IMR-90 (cell line): Measurements from ENCODE around the gene THPO. TPM values are rescaled to one million over a fixed set of nuclear protein-coding genes. Genes with fewer than 3 reads are reported as not detected.

Experiments
- ATAC-seq: fragments of 200-7000 bp; cut with Tn5 transposase; 2 replicates; pipeline ENCODE4 v1.9.1; 2020; ENCODE audit warnings: low read depth, mild to moderate bottlenecking, moderate library complexity
- BruUV-seq: library from RNA; stranded (reverse); fragments of 400-500 nt; replicated peaks from 2 replicates; lab custom pipeline; 2021; lab: Mats Ljungman, UMichigan
- CTCF ChIA-PET: fragments of 300-600 bp; formaldehyde crosslinking; extraction: SDS; loops from one replicate; lab custom pipeline; 2021; ENCODE audit warnings: antibody characterized with exemption; lab: Yijun Ruan, JAX
- POLR2A ChIA-PET: fragments of 300-600 bp; sonication (Branson Sonifier 250); formaldehyde crosslinking; loops from one replicate; lab custom pipeline; 2022; ENCODE audit warnings: antibody characterized with exemption; ENCODE audit not compliant: unreplicated experiment; lab: Charles Lee
- DNase-seq: peaks from one replicate; pipeline ENCODE4 v3.0.0; 2013
- H2AFZ ChIP-seq: replicated peaks from 2 replicates; pipeline ENCODE3; 2013; ENCODE audit warnings: low read length, mild to moderate bottlenecking; ENCODE audit not compliant: poor library complexity
- H2AK5ac ChIP-seq: 2 replicates; pipeline ENCODE4 v1.6.1; 2013; ENCODE audit warnings: low read depth, low read length, inconsistent platforms
- H2AK9ac ChIP-seq: replicated peaks from 2 replicates; pipeline ENCODE3; 2013; ENCODE audit warnings: mild to moderate bottlenecking, low read depth, low read length, moderate library complexity; ENCODE audit not compliant: poor library complexity
- H2BK120ac ChIP-seq: 2 replicates; pipeline ENCODE4 v1.6.1; 2013; ENCODE audit warnings: low read depth, low read length, inconsistent platforms
- H2BK15ac ChIP-seq: 3 replicates; pipeline ENCODE4 v1.6.1; 2013; ENCODE audit warnings: low read depth, low read length, inconsistent platforms
- H2BK20ac ChIP-seq: 2 replicates; pipeline ENCODE4 v1.6.1; 2013; ENCODE audit warnings: low read depth, mild to moderate bottlenecking, inconsistent platforms, low read length, moderate library complexity
- H2BK5ac ChIP-seq: 2 replicates; pipeline ENCODE4 v1.6.1; 2013; ENCODE audit warnings: mild to moderate bottlenecking, low read depth, low read length, inconsistent platforms; ENCODE audit not compliant: poor library complexity, severe bottlenecking
- H3K14ac ChIP-seq: replicated peaks from 2 replicates; pipeline ENCODE4 v1.6.1; 2013; ENCODE audit warnings: low read depth, low read length, inconsistent platforms
- H3K18ac ChIP-seq: 2 replicates; pipeline ENCODE4 v1.6.1; 2013; ENCODE audit warnings: low read depth, low read length, control low read depth
- H3K23ac ChIP-seq: 2 replicates; pipeline ENCODE4 v1.6.1; 2013; ENCODE audit warnings: low read depth, low read length, inconsistent platforms
- H3K27ac ChIP-seq: 2 replicates; pipeline ENCODE4 v1.5.1; 2013; ENCODE audit warnings: mild to moderate bottlenecking, control low read depth, low read length; ENCODE audit not compliant: insufficient read depth
- H3K27me3 ChIP-seq: 2 replicates; pipeline ENCODE4 v1.6.1; 2013; ENCODE audit warnings: low read length; ENCODE audit not compliant: control insufficient read depth, insufficient read depth
- H3K36me3 ChIP-seq: 2 replicates; pipeline ENCODE4 v1.6.1; 2013; ENCODE audit warnings: low read length, mixed read lengths; ENCODE audit not compliant: control insufficient read depth, insufficient read depth
- H3K4ac ChIP-seq: 2 replicates; pipeline ENCODE4 v1.6.1; 2013; ENCODE audit warnings: low read depth, low read length, inconsistent platforms
- H3K4me1 ChIP-seq: 2 replicates; pipeline ENCODE4 v1.6.1; 2013; ENCODE audit warnings: low read length, mixed read lengths; ENCODE audit not compliant: control insufficient read depth, insufficient read depth
- H3K4me2 ChIP-seq: 2 replicates; pipeline ENCODE4 v1.6.1; 2013; ENCODE audit warnings: low read depth, mild to moderate bottlenecking, control low read depth, low read length, moderate library complexity
- H3K4me3 ChIP-seq: 2 replicates; pipeline ENCODE4 v1.5.1; 2013; ENCODE audit warnings: low read depth, mild to moderate bottlenecking, control low read depth, low read length, moderate library complexity; ENCODE audit not compliant: insufficient read depth
- H3K56ac ChIP-seq: 2 replicates; pipeline ENCODE4 v1.6.1; 2013; ENCODE audit warnings: low read length, inconsistent platforms; ENCODE audit not compliant: insufficient read depth; ENCODE audit errors: extremely low read depth
- H3K79me1 ChIP-seq, 2 experiments: 2 replicates each; pipeline ENCODE4 v1.6.1; 2013; ENCODE audit warnings: low read length in 2 of 2, inconsistent platforms in 1 of 2, low read depth in 1 of 2
- H3K9ac ChIP-seq: 2 replicates; pipeline ENCODE4 v1.6.1; 2013; ENCODE audit warnings: low read depth, low read length, control low read depth
- H3K9me1 ChIP-seq: 2 replicates; pipeline ENCODE4 v1.6.1; 2013; ENCODE audit warnings: low read length, inconsistent platforms; ENCODE audit not compliant: insufficient read depth
- H3K9me3 ChIP-seq: 2 replicates; pipeline ENCODE4 v1.6.1; 2013; ENCODE audit warnings: low read length; ENCODE audit not compliant: control insufficient read depth, insufficient read depth
- H4K20me1 ChIP-seq: 2 replicates; pipeline ENCODE4 v1.6.1; 2013; ENCODE audit warnings: low read length, inconsistent platforms; ENCODE audit not compliant: insufficient read depth
- H4K5ac ChIP-seq: 2 replicates; pipeline ENCODE4 v1.6.1; 2013; ENCODE audit warnings: mild to moderate bottlenecking, low read depth, low read length, control low read depth
- H4K8ac ChIP-seq, 2 experiments: 2 replicates each; pipeline ENCODE4 v1.6.1; 2013; ENCODE audit warnings: low read depth in 2 of 2, low read length in 2 of 2, control low read depth in 1 of 2, inconsistent platforms in 1 of 2
- H4K91ac ChIP-seq: 2 replicates; pipeline ENCODE4 v1.6.1; 2013; ENCODE audit warnings: low read depth, low read length, inconsistent platforms; ENCODE audit not compliant: insufficient read depth
- BHLHE40 ChIP-seq: fragments of 150-350 bp; IDR thresholded peaks from 2 replicates; pipeline ENCODE4 v1.6.1; 2016; ENCODE audit warnings: mild to moderate bottlenecking, low read depth, low read length
- CHD1 ChIP-seq: IDR thresholded peaks from 2 replicates; pipeline ENCODE4 v1.6.1; 2012; ENCODE audit warnings: low read depth, low read length, improper control_type of control experiment
- NFE2L2 ChIP-seq: fragments of 150-350 bp; IDR thresholded peaks from 2 replicates; pipeline ENCODE4 v1.6.1; 2016; ENCODE audit warnings: low read depth, mild to moderate bottlenecking, low read length
- RCOR1 ChIP-seq: IDR thresholded peaks from 2 replicates; pipeline ENCODE4 v1.6.1; 2012; ENCODE audit warnings: mild to moderate bottlenecking, low read length, improper control_type of control experiment; ENCODE audit not compliant: insufficient replicate concordance
- RFX5 ChIP-seq: IDR thresholded peaks from 2 replicates; pipeline ENCODE4 v1.8.0; 2012; ENCODE audit warnings: low read depth, mild to moderate bottlenecking, low read length, moderate library complexity
- SMC3 ChIP-seq: fragments of 150-350 bp; IDR thresholded peaks from 2 replicates; pipeline ENCODE4 v1.6.1; 2016; ENCODE audit warnings: low read depth, mild to moderate bottlenecking, antibody characterized with exemption, low read length, moderate library complexity
- WGBS, 2 experiments: methylation state at CpG; one replicate each; pipeline versions ENCODE4 v1.1.5 to v1.1.7; 2013; ENCODE audit warnings: missing lambda C conversion rate in 2 of 2; ENCODE audit not compliant: insufficient read length in 1 of 2; ENCODE audit errors: extremely low coverage in 2 of 2; 5-methylcytosine and 5-hydroxymethylcytosine counted together
- dilution Hi-C: fragments of 300-500 bp; cut with HindIII; formaldehyde crosslinking; loops from one replicate; pipeline ENCODE4 v1.14.3; 2018; ENCODE audit warnings: low sequenced_read_pairs; ENCODE audit not compliant: unreplicated experiment
- in situ Hi-C: fragments of 300-500 bp; cut with MboI; formaldehyde crosslinking; loops from 3 replicates; pipeline ENCODE4 v1.14.3; 2019; ENCODE audit warnings: low sequenced_read_pairs, inconsistent platforms, mixed read lengths
- intact Hi-C: fragments of 100-400 bp; cut with micrococcal nuclease; formaldehyde crosslinking; loops from 2 replicates; pipeline ENCODE4 v1.10.0; 2022
- polyA plus RNA-seq, 3 experiments: library from polyadenylated mRNA; depleted of rRNA; stranded (reverse); fragments of >200 nt; gene quantifications; 2 replicates each; pipeline ENCODE4 v1.2.3, GENCODE V29; 2012; ENCODE audit warnings: low replicate concordance in 1 of 3
- total RNA-seq: library from RNA; depleted of rRNA; stranded (reverse); fragments of >200 nt; gene quantifications from 2 replicates; pipeline ENCODE4 v1.2.3, GENCODE V29; 2012

The THPO gene
- total and polyA plus RNA-seq, 2 of the 4 experiments (the other 2 are of a cell fraction) = not detected

DNA sequence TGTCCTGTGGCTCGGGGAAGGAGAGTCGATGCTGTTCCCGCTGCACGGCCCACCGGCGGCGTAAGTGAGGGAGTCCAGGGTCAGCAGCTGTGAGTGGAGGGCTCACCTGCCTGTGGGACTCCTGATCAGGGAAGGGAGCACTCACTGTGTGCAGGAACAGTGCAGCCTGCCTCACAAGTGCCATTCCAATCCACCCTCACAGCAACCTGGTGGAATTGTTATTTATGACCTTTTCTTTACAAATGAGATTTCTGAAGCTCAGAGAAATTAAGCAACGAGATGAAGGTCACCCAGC, 10.9 kb upstream of the THPO start:
- H3K14ac ChIP-seq = no peak overlapping the region
- no peaks in the 10 kb centered on the region for H3K4me1 ChIP-seq
- H3K36me3 ChIP-seq = no peaks in the 10 kb centered on the region
- H4K5ac ChIP-seq = no peak overlapping the region
- H2AFZ ChIP-seq = no peak overlapping the region
- H3K9me1 ChIP-seq = no peaks in the 10 kb centered on the region
- no peak overlapping the region for H2BK5ac ChIP-seq
- ChIA-PET CTCF (no interaction called here), POLR2A (no interaction called here)
- no peak overlapping the region for H3K9ac ChIP-seq
- H3K9me3 ChIP-seq = no peaks in the 10 kb centered on the region
- H3K18ac ChIP-seq = no peak overlapping the region
- TF ChIP-seq SMC3 (no peak), BHLHE40 (no peak), NFE2L2 (no peak), CHD1 (no peak), RCOR1 (no peak), RFX5 (no peak)
- H2AK9ac ChIP-seq = peak overlapping the region; percentile 24
- no peak overlapping the region for H4K91ac ChIP-seq
- H3K27me3 ChIP-seq = peaks cover 69% of the 10 kb centered on the region
- H2BK15ac ChIP-seq = no peak overlapping the region
- no peak overlapping the region for H3K23ac ChIP-seq
- ATAC-seq (no peak), DNase-seq (no peak)
- no peak overlapping the region for H2BK20ac ChIP-seq
- no peak overlapping the region for H4K8ac ChIP-seq
- WGBS, 2 experiments = no CpG with 5 or more reads among the region's 8 CpGs
- no peak overlapping the region for H3K27ac ChIP-seq
- no peak overlapping the region for H3K56ac ChIP-seq
- dilution Hi-C loops = no loop called here
- in situ Hi-C loops = no loop called here
- intact Hi-C loops = no loop called here
- no peaks in the 10 kb centered on the region for H3K79me1 ChIP-seq
- no peak overlapping the region for H2AK5ac ChIP-seq
- H4K20me1 ChIP-seq = no peaks in the 10 kb centered on the region
- no peak overlapping the region for H3K4me3 ChIP-seq
- no TSS peak for BruUV-seq
- no peak overlapping the region for H3K4me2 ChIP-seq
- no peak overlapping the region for H2BK120ac ChIP-seq
- no peak overlapping the region for H3K4ac ChIP-seq
